NCI-H1930 (cell line): ENCODE results near the gene GRIN3B.

Experiments used
- DNase-seq, 2 experiments: peaks; one replicate each; lab custom pipeline; 2025; lab: John Stamatoyannopoulos, UW

The GRIN3B gene

DNA sequence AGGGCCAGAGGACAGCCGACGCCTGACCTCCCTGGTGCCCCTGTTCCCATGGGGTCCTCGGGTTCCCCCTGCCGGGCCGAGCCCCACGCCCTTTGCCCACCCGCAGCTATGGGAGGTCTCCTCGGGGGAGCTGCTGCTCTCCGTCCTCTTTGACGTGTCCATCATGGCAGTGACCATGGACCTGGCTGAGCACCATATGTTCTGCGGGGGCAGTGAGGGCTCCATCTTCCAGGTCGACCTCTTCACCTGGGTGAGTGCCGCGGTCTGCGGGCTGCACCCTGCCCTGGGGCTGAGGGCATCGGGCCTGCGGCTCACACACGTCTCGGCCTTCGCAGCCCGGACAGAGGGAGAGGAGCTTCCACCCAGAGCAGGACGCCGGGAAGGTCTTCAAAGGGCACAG is 9.5 kb upstream of the GRIN3B start:
- DNase-seq: no peak

DNA sequence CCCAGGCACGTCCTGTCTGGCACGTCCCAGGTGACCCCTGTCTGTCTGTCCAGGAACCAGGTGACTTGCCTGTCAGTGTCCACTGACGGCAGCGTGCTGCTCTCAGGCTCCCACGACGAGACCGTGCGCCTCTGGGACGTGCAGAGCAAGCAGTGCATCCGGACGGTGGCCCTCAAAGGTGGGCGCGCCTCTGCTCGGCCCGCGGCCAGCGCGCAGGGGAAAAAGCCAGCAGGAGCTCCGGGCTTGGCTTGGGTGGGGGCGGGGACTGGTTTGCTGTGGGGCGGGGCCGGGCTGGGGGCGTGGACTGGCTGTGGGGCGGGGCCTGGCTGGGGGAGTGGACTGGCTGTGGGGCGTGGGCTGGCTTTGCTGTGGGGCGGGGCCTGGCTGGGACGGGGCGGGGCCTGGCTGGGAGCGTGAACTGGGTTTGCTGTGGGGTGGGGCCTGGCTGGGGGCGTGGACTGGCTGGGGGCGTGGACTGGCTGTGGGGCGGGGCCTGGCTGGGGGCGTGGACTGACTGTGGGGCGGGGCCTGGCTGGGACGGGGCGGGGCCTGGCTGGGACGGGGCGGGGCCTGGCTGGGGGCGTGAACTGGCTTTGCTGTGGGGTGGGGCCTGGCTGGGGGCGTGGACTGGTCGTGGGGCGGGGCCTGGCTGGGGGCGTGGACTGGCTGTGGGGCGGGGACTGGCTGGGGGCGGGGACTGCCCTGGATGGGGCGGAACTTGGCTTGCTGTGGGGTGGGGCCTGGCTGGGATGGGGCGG is 8.9 kb upstream of the GRIN3B start:
- DNase-seq: no peak

DNA sequence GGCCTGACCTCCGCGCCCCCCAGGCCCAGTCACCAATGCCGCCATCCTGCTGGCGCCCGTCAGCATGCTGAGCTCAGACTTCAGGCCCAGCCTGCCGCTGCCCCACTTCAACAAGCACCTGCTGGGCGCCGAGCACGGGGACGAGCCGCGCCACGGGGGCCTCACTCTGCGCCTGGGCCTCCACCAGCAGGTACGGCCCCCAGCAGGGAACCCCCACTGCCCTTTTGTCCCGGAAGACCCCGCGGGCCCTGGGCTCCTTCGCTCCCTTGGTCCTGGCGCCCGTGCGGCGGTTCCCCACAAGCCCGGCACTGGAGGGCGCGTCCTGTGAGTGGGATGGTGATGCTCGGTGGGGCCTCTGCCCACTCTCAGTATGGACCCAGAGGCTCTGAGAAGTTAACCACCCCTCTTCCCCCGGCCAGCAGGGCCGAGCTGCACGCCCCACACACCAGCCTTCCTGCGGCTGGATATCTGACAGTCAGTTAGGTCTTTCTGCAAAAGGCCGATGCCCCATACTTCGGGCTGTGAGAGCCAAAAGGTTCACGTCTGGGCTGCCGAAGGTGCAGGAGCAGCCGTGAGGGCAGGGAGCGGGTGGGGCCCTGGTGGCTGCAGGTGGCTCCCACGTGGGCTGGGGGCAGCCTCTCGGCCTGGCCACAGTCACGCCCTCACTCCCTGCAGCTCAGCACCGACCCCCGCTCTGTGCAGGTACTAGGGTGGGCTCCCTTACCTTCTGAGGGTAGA is 8.1 kb upstream of the GRIN3B start:
- no peak for DNase-seq

DNA sequence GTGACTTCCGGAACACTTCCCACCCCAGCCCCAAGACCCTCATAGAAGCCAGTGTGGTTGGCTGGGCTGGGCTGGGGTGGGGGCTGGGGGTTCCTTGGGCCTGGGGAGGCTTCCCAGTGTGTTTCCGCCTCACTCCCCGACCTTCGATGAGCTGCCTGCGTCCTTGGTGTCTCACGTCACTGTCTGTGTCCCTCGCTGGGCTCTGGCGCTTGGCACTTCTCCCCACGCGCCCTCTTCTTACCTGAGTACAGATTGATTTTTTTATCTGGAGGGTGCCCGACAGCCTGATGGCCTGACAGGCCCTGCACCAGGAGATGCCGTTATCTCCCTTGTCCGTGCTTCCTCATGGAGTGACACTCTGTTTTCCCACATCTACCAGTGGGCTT is 7.6 kb upstream of the GRIN3B start:
- DNase-seq: no peak

DNA sequence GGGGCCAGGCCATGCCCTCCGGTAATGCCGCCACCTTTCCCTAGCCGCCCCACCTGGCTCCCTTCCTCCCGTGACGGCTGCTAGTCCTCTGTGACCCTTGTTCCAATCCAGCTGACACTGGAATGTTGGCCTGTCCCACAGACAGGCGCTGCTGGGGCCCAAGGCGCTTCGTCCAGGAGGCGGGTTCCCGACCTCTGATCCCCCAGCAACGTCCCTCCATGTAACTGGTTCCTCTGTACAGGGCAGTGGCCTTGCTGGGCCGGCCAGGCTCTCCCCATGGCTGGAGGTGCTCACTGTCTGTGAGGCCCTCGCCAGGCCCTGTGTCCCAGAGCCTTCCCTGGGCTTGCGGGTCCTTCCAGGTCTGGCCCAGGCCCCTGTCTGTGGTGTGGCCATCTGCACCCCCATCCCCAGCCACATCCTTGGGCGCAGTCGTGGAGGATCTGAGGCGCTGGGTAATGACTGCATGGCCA is 6.8 kb upstream of the GRIN3B start:
- no peak for DNase-seq

DNA sequence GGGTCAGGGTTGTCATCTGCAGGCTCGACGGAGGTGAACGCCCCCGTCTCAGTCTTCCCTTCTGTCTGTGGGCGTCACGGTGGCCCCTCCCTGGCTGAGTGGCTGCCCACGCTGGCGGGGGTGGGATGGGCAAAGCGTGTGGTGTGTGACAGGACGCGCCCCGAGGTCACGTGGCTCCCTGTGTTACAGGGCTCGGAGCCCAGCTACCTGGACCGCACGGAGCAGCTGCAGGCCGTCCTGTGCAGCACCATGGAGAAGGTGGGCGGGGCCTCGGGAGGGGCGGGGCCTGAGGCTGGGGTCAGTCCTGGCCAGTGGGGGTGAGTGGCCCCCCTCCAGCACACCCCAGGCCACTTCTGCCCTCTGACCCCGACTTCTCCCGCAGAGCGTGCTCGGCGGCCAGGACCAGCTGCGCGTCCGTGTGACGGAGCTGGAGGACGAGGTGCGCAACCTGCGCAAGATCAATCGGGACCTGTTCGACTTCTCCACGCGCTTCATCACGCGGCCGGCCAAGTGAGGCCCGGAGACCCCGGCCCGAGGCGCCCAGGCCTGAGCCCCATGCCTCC is 6.3 kb upstream of the GRIN3B start:
- no peak for DNase-seq

DNA sequence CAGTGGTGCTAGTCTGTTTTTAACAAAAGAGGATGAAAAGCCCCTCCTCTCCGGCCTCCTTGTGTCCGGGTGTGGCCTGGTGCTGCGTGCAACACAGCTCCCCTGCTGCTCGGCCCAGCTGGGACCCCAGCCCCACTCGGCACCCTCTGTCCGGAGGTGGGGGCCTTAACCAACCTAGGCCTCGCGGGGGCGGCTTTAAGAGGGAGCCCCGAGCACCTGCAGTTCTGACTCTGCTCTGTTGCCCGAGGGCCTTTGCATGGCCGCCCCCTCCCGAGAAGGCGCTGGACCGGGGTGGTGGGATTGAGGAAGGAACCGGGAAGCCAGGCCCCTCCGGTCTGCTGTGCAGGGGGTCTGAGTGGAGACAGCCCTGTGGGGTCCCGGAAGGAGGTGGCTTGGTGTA is 5.7 kb upstream of the GRIN3B start:
- no peak for DNase-seq

DNA sequence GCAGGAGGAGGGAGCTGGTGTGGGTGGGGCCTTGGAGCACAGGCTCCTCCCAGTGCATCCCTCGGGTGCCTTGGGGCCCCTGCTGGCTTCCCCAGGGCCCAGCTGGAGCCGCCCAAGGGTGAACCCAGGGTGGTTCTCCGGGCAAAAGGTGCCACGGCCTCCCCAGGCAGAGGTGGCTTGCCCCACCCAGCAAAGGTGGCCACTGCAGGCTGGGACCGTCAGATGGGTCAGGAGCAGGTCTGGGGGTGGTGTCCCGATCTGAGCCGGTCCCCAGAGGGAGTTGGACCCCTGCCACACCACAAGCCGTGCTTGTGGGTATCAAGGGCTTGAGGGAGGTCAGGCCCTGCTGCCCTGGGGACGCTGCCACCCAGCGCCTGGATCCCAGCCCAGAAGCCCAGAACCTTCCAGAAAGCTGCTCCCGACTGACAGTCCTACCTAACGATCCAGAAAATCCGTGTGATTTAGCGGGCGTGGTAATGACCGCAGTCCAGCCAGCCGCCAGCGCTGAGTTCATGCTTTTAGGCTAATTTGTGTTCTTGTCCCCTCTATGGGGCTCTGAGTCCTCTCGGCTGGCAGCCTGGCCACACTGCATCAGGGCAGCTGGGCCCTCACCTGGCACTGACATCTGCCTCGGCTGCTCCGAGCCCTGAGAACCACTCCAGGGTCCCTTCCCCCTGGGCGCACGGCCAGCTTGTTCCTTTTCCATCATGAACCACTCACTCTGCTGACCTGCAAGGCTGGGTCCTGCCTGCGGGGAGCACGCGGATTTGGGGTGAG is 5.0 kb upstream of the GRIN3B start:
- no peak for DNase-seq

DNA sequence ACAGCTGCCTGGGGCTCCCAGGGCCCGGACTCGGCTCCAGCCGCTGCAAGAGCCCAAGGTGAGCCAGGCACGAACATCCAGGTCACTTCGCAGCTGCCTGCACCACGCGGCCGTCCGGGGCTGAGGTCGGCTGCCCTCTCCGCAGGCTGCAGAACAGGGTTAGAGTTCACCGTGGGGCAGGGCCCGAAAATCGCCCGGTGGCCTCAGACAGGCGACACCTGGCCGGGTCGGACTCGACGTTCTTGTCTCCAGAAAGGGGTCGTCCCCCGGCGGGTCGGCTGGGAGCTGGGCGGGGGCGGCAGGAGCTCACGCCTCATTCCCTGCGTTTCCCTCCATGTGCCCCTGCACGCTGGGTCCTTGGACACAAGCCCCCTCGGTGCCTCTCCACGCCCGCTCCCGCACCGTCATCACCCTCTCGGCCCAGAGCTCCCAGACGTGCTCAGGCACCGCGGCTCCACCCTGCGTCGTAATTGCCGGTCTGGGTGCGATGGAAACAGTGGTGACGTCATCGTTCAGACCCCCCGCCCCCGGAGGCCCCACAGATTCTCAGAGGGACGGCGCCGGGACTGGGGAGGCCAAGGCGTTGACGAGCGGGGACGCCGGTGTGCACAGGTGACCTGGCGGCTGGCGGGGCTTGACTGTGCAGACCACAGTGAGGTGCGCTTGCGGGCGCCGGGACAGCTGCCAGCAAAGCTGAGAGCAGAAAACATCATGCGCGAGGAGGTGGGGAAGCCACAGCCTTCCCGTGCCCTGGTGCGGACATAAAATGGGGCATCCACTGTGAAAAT is 4.0 kb upstream of the GRIN3B start:
- peak in 1 of 2 experiments; percentile 34 for DNase-seq

DNA sequence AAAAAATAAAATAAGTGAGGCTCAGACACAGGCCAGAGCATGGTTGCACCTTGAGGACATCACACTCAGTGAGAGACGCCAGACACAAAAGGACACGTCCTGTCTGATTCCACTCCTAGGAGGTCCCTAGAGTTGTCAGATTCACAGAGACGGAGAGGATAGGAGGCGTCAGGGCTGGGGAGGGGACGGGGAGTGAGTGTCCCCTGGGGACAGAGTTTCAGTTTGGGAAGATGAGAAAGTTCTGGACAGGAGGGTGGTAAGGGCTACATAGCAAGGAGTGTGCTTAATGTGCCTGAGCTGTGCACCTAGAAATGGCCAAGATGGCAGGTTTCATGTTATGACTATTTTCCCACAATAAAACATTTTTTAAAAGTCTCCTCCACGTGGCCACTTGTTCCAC is 2.2 kb upstream of the GRIN3B start:
- DNase-seq: no peak

DNA sequence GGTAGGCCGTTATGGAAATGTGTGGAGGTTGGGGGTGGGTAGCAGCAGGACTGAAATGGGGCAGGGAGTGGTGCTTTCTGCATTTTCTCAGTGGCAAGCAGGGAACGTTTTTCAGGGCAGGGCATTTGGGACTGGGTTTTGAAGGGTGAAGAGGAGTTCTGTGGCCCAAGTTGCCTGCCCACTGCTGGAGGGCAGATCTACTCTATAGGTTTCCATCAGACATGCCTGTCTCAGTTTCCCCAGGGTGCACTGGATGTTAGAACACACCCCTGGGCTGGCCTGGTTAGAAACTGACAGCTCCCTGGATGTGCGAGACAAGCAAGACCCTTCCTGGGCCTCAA is 870 bp upstream of the GRIN3B start:
- no peak for DNase-seq

DNA sequence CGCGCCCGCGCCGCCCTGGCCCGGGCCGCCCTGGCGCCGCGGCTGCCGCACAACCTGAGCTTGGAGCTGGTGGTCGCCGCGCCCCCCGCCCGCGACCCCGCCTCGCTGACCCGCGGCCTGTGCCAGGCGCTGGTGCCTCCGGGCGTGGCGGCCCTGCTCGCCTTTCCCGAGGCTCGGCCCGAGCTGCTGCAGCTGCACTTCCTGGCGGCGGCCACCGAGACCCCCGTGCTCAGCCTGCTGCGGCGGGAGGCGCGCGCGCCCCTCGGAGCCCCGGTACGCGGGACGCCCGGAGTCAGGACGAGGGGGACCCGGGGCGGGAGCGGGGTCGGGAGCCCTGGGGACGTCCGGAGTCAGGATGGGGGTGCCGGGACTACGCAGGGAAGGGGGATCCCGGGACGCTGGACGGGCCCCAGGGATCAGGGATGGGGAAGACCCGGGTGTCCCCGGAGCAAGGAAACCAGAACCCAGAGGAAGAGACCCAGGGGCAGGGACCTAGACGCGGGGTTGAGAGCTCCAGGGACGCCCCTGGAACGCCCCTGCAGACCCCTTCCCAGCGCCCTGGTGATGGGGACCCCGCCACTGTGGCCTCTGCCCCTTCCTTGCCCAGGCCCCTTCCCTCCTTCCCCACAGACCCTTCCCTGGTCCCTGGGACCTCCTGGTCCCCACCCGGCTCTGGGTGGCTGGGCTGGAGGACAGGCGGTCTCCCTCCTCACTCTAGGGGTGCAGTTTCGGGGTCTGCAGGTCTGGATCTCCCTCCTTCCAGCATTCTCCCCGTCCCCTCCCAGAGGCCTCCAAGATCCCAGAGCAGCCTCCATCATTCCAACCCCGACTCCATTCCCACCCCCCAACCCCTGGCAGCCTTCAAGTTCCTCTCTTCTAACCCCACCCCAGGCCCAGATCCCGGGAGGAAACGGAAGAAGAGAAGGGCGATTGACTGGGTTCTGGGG is 645 bp downstream of the GRIN3B start:
- DNase-seq: no peak

DNA sequence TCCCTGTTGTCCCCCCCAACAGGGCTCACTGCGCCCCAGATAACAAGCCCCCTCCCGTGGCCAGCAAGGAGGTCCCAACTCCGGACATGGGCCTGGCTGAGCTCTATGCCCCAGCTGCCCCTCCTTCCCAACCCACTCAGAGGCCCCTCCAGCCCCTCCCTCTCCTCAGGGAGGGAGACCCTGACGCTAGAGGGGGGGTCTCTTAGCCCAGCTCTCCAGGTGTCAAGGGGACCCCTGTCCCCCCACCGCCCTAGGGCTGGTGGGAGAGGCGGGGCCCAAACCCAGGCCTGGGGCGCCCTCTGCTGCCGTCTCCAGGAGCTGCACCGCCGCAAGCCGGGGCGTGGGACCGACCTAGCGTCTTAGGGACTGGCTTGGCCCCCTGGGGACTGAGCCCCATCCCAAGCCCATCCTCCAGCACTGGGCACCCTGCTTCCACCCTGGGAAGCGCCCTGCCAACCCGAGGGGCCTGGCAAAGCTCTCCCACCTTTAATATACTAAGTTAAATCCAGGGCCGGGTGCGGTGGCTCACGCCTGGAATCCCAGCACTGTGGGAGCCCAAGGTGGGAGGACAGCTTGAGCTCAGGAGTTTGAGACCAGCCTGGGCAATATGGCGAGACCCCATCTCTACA is 1.4 kb downstream of the GRIN3B start:
- peak; percentile 28 to 38 for DNase-seq

DNA sequence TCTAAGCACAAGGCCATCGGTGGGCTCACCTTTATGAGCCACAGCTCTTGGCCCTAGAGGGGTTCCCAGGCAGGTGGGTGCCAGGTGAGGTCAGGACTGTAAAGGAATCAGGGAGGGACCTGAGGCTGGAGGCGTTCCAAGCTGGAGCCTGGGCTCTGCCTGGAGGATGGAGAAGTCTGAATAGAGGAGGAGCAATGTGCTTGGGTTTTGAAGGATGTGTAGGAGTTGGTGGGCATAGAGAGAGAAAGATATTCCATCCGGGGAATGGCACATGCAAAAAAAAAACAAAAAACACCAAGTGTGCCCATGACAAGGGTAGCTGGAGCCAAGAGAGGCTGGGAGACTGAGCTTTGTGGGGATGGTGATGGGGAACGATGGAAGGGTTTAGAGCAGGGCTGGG is 2.4 kb downstream of the GRIN3B start:
- DNase-seq: no peak

DNA sequence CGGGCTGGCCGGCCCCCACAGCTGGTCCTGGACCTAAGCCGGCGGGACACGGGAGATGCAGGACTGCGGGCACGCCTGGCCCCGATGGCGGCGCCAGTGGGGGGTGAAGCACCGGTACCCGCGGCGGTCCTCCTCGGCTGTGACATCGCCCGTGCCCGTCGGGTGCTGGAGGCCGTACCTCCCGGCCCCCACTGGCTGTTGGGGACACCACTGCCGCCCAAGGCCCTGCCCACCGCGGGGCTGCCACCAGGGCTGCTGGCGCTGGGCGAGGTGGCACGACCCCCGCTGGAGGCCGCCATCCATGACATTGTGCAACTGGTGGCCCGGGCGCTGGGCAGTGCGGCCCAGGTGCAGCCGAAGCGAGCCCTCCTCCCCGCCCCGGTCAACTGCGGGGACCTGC is 3.1 kb downstream of the GRIN3B start:
- DNase-seq: no peak

DNA sequence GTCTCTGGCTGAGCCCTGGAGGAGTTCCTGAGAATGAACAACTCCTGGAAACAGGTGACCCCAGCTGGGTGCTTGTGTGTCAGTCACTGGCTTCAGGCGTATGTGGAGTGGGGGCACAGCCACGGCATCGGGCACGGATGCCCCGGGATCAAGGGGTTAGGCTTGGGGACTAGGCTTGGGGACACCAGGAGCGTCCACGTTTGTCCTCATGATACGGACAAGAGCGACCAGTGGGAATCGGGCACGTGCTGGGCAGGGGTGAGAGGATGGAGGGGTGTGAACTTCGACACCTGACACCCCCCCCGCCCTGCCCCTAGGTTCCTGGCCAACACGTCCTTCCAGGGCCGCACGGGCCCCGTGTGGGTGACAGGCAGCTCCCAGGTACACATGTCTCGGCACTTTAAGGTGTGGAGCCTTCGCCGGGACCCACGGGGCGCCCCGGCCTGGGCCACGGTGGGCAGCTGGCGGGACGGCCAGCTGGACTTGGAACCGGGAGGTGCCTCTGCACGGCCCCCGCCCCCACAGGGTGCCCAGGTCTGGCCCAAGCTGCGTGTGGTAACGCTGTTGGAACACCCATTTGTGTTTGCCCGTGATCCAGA is 4.1 kb downstream of the GRIN3B start:
- DNase-seq: no peak

DNA sequence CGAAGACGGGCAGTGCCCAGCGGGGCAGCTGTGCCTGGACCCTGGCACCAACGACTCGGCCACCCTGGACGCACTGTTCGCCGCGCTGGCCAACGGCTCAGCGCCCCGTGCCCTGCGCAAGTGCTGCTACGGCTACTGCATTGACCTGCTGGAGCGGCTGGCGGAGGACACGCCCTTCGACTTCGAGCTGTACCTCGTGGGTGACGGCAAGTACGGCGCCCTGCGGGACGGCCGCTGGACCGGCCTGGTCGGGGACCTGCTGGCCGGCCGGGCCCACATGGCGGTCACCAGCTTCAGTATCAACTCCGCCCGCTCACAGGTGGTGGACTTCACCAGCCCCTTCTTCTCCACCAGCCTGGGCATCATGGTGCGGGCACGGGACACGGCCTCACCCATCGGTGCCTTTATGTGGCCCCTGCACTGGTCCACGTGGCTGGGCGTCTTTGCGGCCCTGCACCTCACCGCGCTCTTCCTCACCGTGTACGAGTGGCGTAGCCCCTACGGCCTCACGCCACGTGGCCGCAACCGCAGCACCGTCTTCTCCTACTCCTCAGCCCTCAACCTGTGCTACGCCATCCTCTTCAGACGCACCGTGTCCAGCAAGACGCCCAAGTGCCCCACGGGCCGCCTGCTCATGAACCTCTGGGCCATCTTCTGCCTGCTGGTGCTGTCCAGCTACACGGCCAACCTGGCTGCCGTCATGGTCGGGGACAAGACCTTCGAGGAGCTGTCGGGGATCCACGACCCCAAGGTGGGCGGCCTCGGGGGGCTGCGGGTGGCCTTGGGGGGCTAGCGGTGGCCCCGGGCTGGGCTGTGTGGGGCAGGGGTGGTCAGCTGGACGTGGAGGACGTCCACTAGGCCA is 4.8 kb downstream of the GRIN3B start:
- DNase-seq: no peak

DNA sequence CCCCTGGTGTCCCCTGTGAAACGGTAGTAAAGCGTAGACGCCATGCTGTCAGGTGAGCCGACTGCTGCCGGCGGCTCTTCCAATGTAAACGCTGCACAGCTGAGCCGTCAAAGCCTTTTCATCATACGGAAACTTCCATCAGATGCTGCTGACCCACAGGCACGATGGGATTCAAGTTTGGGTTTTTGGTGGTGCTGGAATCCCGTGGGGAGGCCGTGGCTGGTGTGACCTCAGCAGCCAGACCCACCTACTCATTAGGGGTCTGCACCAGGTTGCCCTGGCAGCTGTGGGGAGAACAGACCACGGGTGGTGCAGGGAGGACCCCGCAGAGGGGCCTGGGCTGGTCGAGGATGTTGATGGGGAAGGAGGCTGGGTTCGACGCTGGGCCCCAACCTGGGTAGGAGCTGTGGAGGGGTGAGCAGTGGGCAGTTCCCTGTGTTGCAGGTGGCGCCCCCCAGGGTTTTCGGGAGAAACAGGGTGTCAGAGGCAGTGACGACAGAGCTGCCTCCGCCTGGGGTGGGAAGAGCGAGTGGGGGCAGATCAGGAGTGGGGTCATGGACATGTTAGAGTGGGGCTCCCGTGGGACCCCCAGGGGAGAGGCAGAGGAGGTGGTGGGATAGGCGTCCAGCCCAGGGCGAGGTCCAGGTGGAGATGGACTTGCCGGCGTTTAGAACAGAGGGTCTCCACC is 6.6 kb downstream of the GRIN3B start:
- DNase-seq: no peak
